HG03175 (cell line): Measurements from ENCODE around the gene VIPR2.
"Not testable (repeated sequence)": the region's sequence is repeated elsewhere in the genome, so short reads cannot be mapped to it uniquely, and the experiment has no call there.

Experiments
- ATAC-seq: cut with Tn5 transposase; IDR thresholded peaks from one replicate; pipeline ENCODE4 v1.9.1; 2021; ENCODE audit warnings: mild to moderate bottlenecking, moderate library complexity; ENCODE audit not compliant: unreplicated experiment

The VIPR2 gene, protein sequence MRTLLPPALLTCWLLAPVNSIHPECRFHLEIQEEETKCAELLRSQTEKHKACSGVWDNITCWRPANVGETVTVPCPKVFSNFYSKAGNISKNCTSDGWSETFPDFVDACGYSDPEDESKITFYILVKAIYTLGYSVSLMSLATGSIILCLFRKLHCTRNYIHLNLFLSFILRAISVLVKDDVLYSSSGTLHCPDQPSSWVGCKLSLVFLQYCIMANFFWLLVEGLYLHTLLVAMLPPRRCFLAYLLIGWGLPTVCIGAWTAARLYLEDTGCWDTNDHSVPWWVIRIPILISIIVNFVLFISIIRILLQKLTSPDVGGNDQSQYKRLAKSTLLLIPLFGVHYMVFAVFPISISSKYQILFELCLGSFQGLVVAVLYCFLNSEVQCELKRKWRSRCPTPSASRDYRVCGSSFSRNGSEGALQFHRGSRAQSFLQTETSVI

DNA sequence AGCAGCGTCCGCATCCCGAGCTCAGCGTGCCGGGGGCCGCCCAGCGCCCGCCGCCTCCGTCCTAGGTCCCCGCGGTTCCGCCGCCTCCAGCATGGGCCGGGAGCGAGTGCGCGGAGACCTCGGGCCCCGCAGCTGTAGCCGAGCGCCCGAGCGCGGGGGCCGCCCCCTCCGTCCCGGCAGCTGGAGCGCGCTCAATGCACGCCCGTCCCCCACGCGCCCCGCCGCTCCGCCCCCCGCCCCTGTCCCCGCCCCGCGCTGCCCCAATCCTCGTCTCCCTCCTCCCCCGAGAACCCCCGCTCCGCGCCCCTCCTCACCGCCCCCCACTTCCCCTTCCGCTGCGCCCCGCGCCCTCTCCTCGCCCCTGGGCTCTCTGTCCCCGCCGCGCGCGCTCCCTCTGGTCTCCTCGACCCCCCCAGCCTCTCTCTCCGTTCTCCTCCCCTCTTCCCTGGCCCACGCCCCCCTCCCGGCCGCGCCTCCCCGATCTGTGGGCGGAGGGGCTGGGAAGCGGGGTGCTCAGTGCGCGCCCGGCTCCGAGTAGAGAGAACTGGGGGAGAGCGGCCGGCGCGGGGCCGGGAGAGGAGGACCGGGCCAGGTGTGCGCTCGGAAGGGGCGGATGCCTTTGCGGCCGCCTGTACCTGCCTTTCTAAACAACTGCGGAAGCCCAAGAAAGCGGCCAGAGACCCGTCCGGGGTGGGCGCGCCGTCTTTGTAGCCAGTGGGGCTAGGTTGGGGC, at the start of gene VIPR2:
Gene VIPR2, minus strand, starts transcription at position 110 of the 732 bp plus-strand sequence. Its CDS starts 96 bp downstream, at position 14.
- ATAC-seq, result no peak

DNA sequence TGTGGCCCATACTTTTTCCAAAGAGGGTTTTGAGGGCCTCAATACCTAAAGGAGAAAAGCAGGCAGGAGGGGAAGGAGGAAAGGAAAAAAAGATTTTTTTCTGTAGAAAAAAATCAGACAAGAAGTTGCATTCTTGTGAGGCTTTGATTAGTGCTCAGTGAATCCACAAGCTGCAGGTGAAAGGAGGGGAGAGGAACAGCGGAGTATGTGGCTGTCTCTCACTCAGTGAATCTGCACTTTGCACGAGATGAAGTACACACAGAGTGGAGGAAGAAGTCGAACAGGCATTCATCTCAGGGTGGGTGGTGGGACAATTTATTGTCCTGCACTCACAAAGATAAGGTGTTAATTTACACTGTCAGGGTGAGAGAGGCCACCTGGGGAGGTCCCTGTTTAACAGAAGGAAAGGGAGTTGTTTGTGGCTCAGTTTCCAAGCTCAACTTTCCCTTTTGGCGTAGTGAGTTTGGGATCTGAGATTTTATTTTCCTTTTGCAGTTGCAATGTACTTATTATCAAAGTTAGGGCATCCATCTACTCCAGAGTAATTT, 49.0 kb upstream of the VIPR2 start:
- no peak for ATAC-seq

DNA sequence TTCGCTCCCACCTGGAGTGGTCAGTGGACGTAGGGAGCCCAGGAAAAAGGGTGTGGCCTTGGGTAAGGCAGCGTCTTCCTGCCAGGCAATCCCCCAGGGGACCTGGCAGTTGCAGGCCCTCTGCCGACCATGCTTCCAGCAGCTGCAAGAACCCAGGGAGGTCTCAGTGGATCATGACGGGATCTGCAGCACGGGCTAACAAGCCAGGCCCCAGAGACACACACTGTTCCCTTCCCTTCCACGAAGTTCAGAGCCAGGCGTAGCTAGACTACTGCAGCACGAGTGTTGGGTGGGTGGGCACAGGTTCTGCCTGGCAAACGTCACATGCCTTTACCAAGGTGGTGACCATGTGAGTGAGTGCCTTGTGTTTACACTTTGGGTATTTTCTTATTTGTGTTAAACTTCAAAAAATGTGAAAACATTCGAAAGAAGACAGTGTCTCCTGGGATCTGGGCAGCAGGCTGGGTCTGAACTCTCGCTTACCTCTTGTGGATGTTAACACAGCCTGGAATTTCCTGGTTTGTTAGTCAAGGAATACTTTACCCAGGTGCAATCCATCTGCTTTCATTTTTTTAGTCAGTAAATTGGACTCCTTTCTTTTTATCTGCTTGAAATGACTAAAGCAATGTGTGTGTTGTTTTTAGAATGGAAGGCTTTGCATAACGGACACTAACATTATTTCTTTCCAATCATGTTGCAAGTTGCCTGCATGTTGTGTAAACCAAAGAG, 48.2 kb upstream of the VIPR2 start:
- no peak for ATAC-seq

DNA sequence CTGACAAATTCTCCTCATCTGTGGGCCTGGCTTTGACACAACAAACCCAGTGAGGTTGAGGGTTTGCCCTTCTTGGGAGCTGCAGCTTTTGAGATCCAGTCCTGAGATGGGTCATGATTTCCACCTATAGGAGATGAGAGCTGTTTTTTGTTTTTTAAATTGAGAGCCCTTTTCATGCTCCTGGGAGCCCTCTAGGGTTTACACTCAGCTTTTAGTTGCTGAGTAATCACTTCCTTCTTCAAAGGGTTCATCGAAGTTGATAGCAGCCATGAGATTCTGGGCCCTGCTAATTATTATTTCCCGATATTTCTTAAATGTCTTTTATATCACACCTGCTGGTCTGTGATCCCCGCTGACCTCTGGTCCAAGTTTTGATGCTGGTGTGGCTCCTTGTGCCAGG, 47.3 kb upstream of the VIPR2 start:
- ATAC-seq, result no peak

DNA sequence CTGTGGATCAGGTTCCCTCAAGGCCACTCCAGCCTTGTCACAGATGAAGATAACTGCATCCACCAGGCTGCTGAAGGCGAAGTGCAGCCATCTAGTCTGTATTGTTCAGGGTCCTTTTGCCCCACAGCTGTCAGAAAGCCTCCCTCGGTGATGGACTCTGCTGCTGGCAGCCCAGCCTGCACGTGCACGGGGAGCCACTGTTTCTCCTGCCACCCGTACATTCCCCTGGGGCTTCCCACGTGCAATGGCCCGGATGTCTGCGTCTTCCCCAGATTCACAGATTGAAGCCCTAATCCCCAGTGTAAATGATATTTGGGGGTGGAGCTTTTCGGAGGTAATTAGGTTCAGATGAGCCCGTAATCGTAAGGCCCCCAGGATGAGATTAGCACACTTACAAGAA, 46.6 kb upstream of the VIPR2 start:
- ATAC-seq, result no peak

DNA sequence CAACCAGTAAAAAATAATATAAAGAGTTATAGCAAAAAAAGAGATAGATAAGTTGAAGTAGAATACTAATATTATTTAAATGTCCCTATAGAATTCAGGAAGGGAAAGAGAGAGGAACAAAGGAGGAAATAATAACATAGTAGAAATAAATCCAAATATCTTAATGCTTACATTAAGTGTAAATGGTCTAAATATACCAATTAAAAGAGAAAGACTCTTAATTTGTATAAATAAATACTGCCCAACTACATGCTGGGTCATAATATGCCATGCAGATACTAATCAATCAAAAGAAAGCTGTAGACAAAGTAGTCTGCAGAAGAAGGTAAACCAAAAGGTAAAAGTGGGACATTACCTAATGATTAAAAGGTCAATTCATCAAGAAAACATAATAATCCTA, 43.3 kb upstream of the VIPR2 start:
- no peak for ATAC-seq

DNA sequence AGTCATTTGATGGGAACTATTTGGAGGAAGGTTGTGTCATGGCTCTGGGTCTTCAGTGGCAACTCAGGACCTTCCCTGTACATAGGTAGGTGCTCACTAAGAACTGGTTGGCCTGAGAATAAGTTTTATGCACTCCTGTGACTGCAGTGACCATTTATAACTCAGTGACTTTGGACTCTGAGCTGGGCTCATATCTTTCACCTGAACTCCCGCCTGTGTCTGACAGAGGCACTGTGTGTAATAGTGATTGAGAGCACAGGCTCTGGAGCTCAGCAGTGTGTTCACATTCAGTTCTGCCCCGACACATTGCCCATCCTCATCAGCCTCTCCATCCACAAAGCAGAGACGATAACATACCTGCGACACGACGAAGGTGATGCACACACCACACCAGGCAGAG, 34.6 kb upstream of the VIPR2 start:
- no peak for ATAC-seq

DNA sequence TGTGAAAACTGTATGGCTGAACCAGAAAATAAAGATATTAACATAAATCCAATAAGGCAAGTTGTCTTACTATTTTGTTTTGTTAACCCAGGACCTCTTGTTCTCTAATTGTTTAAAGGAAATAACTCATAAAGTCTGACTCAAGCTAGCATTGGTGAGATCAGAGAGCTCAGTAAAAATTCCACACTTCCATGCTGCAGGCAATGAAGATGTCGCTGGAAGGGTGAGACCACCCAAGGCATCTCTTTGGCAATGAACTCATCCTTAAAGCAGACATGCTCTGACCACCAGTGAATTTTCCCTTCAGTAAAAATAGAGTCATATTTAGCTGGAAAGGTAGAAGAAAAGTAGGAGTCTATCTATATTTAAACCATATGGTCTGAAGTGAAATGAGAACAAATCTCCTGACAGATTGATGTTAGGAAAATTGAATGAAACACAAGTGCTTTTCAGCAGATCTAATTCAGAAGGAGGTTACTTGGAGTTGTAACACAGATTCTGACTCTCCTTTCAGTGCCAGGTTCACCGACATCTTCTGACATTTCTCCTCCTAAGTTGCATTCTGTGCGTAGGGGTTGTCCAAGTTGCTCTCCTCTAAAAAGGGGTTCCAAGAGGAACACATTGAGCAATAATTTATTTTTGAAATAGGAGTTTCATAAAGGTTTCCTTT, 32.8 kb upstream of the VIPR2 start:
- no peak for ATAC-seq

DNA sequence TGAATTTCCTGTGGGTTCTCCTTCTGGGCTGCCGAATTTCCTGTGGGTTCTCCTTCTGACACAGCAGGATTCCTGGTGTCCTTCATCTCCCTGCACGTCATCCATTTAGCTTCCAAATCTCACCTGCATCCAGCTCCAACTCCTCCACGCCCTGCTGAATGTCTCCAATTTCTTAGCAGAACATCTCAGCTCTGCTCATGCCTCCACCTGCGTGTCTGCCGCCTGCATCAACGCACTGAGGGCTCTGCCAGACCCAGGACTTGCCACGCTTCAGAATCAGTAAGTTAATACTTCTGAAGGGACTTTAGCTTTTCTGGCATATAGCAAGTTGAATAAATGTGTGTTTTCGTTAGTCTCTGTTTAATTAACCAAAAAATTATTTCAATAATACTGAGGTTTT, 31.1 kb upstream of the VIPR2 start:
- ATAC-seq, result no peak

DNA sequence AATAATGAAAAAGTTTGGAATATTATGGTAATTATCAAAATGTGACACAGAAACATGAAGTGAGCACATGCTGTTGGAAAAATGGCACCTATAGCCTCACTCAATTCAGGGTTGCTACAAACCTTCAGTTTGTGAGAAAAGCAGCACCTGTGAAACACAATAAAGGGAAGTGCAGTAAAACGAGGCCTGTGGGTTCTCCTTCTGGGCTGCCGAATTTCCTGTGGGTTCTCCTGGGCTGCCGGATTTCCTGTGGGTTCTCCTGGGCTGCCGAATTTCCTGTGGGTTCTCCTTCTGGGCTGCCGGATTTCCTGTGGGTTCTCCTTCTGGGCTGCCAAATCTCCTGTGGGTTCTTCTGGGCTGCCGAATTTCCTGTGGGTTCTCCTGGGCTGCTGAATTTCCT, 30.4 kb upstream of the VIPR2 start:
- ATAC-seq, result not testable (repeated sequence)

DNA sequence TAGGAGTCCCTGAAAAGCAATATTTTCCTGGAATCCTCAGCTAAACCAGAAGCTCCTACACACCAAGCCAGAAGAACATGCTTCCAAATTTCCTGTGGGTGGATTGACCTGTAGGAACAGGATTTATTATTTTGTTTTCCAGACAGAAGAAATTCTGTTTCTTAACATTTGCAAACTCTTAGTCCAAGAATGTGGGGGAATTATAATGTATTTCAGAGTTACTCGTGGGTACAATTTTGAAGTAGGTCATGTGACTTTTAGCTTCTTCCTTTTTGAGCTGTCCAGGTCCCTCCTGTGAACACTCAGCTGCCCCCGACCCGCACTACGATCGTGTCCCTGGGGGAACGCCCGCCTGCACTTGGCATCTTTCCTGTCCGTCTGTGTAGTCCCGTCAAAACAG, 27.7 kb upstream of the VIPR2 start:
- ATAC-seq, result no peak

DNA sequence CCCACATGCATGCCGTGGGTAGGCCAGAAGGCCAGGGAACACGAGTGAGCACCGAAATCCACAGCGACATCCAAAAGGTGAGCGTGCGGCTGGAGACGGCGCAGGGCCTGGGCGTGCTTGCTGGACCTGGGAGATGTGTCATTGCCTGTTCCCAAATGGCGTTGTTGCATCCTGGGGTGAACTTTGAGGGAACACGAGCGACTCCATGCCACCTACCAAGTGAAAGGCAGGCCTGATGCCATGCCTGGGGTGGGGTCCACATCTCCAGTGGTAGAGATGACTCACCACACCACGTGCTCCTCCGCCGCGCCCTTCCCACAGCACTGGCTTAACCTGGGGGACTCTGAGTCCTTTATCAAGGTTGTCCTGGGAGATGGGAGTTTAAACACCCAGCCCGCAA, 24.7 kb upstream of the VIPR2 start:
- ATAC-seq, result no peak

DNA sequence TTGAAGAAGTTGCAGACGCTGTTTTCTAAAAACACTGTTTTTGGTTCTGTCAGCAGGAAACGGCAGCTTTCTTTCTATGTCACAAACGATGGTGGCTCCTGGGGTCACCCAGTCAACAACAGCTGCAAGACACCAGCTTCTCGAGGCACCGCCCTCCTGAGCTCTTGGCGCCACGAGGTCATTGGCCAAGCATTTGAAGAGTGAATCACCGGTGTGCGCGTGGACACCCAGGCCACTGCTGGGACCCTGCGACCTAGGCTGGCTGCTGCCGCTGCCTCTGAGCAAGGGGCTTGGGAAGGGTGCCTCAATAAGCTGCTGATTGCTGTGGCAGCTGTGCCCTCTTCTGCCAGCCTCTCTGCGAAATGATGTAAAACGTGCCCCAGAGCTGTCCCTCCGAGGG, 22.5 kb upstream of the VIPR2 start:
- ATAC-seq, result no peak

DNA sequence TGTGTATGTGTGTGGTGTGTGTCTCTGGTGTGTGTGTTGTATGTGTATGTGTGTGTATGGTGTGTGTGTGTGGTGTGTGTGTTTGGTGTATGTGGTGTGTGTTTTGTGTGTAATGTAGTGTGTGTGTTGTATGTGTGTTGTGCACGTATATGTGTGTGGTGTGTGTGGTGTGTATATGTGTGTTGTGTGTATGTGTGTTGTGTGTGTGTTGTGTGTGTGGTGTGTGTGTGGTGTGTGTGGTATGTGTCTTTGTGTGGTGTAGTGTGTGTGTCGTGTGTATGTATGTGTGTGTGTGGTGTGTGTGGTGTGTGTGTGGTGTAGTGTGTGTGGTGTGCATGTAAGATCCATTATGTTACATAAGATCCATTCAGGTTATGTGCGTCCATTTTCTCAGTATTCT, 21.9 kb upstream of the VIPR2 start:
- ATAC-seq, result no peak

DNA sequence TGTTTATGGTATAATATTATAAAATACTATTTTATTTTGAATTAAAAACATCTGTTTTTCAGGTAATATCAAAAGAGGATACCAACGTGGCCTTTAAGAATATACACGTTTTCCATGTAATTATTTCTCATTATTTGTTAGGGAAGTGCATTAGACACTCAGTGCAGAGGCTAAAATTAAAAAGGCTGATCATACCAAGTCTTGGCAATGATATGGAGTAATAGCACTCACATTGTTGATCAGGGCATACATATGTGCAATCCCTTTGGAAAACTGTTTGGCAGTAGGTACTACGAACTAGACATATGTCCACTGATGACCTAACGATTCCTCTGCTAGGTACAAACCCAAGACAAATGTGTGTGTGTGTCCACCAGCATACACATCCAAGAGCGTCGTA, 20.7 kb upstream of the VIPR2 start:
- ATAC-seq, result no peak

DNA sequence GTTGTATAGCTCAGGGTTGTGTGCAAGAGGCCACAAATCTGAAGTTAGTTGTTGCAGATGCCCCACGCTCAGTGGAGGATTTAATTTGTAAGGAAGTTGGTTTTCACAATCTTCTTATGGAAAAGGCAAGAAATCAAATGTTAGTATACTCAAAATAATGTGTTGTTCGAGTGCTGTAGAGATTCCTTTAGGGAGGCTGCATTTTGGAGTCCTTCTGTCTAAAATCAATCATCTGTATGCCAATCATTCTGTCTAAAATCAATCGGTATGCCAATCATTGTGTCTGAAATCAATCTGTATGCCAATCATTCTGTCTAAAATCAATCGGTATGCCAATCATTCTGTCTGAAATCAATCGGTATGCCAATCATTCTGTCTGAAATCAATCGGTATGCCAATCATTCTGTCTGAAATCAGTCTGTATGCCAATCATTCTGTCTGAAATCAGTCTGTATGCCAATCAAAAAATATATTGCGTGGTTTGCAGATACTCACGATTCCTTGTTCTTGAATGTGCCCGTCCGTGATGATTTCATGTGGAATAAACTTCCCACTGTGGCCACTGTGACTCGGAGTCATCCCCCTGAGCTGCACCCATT, 19.1 kb upstream of the VIPR2 start:
- not testable (repeated sequence) for ATAC-seq

DNA sequence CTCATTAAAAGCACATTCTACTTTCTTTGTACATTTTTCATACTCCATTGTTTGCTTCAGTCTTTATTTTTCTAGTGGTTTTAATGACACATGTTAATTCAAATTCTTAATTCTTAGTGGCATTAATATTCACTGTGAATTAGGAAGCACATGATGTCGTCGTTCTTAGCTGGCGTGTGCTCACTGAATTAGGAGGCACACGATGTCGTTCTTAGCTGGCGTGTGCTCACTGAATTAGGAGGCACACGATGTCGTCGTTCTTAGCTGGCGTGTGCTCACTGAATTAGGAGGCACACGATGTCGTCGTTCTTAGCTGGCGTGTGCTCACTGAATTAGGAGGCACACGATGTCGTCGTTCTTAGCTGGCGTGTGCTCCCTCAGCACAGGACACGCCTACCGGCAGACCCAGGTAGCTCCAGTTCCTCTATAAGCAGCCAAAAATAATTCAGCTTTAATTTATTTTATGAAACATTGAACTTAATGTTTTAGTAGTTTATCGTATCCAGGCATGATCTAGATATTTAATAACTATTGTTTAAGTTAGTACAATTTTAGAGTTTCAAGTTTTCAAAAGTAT, 17.5 kb upstream of the VIPR2 start:
- ATAC-seq, result not testable (repeated sequence)

DNA sequence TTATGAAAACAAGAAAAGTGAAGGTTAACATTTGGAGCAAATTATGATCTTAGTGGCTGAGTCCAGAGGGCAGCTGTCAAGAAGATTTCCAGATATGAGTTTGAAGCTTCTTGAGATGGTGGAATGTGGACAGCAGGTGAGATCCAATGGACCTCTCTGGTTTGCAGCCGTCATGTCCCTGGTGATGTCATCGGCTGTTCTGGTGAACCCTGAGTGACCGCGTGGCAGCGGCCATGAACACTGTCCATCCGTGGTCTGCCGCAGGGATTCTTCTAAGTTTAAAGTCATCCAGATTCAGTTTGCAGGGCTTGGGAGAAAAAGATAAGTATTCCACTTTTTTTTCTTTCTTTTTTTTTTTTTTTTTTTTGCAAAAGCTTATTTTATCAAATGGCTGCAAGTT, 15.8 kb upstream of the VIPR2 start:
- no peak for ATAC-seq

DNA sequence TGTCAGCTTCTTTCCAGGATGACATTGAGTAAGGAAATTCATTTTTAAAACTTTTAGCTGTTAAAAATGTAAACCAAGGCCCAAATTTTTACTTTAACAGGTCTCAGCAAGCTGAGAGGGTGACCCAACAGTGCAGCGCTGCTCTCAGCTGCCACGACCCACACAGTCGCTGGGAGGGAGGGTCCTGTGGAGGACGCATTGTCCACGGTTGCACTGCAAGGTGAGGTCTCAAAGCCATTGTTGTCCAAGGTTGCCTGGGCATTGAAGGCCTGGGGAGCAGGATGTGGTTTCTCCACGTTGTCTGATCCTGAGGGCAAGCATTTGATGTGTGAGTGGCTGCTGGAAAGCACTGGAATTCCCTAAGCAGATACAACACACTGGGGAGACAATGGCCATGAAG, 15.1 kb upstream of the VIPR2 start:
- ATAC-seq, result no peak

DNA sequence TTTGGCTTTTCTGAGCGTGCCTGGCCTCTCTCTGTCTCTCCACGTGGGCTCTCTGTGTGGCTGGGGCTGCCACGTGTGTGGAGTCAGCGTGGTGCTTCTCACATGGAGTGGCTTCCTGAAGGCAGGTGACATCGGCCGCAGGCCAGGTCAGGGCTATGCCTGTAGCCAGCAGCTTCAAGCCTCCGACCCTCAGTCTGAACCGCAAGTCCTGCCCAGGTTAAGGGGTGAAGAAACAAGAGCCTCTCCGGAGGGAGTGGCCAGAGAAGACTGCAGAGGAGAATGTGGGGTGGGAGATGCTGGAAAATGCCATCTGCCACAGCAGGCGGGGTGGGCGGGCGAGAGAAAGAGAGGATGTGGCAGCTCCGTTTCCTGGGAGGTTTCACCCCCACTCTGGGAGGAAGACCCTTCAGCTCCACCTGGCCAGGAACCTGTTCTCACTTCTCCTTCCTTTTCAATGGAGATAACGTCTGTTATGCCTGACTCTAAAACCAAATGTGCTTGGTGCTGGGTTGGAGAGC, 14.3 kb upstream of the VIPR2 start:
- no peak for ATAC-seq
